Measurements from ENCODE around the gene SRRM1. TPM values are rescaled to one million over a fixed set of nuclear protein-coding genes. Genes with fewer than 3 reads are reported as not detected.
A peak's percentile ranks its signal among the peaks of the same experiment; 100 is the strongest.

Gene SRRM1
- total and polyA plus RNA-seq, 9 of the 15 experiments (the other 6 are each of a cell fraction or from before 2014, with no cell fraction given), result 54.5 to 268 (median 115) TPM

- no peak for TF ChIP-seq PURB (CRISPR knock-in tag; IDR thresholded peaks at IDR 0.05; ENCODE audit: low read depth)
- peak in 1 of 2 experiments; percentile 76; a peak in 1 of 4 replicates for TF ChIP-seq HDAC1 (IDR thresholded peaks at IDR 0.05)
- TF ChIP-seq THRB (CRISPR knock-in tag; conservative IDR thresholded peaks at IDR 0.05), result 0 out of 2 replicates have a peak, but pooled peaks have one; percentile 31
- no peak for TF ChIP-seq IRF2 (CRISPR knock-in tag; IDR thresholded peaks at IDR 0.05)
- TF ChIP-seq CBFA2T3 (IDR thresholded peaks at IDR 0.05), result no peak
- TF ChIP-seq ZBTB5 (IDR thresholded peaks at IDR 0.05), result no peak
- peak; percentile 63; the same call in 1 of the 2 replicates for TF ChIP-seq HEY1 (CRISPR knock-in tag; IDR thresholded peaks at IDR 0.05; ENCODE audit: borderline replicate concordance)
- no peak for TF ChIP-seq ZNF239 (CRISPR knock-in tag; IDR thresholded peaks at IDR 0.05)
- TF ChIP-seq CBFA2T2 (conservative IDR thresholded peaks at IDR 0.05), result no peak
- no peak for TF ChIP-seq CC2D1A (IDR thresholded peaks at IDR 0.05)
- TF ChIP-seq IRF1 (CRISPR knock-in tag; IDR thresholded peaks at IDR 0.05; ENCODE audit: borderline replicate concordance), result no peak
- TF ChIP-seq, protein P1, sequence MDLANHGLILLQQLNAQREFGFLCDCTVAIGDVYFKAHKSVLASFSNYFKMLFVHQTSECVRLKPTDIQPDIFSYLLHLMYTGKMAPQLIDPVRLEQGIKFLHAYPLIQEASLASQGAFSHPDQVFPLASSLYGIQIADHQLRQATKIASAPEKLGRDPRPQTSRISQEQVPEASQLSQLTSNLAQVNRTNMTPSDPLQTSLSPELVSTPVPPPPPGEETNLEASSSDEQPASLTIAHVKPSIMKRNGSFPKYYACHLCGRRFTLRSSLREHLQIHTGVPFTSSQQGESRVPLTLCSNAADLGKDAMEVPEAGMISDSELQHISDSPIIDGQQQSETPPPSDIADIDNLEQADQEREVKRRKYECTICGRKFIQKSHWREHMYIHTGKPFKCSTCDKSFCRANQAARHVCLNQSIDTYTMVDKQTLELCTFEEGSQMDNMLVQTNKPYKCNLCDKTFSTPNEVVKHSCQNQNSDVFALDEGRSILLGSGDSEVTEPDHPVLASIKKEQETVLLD (IDR thresholded peaks at IDR 0.05), result peak; percentile 91
- TF ChIP-seq RNF219 (CRISPR knock-in tag; IDR thresholded peaks at IDR 0.05), result no peak
- no peak for TF ChIP-seq TSHZ1 (CRISPR knock-in tag; IDR thresholded peaks at IDR 0.05)
- no peak for TF ChIP-seq NR3C1 (CRISPR knock-in tag; IDR thresholded peaks at IDR 0.05)
These were observed at the start of gene SRRM1 (continued) for GRCh38 chr1:24642481-24643362.
